ENCODE data around the gene PSG1. TPM values are rescaled to one million over a fixed set of nuclear protein-coding genes. Genes with fewer than 3 reads are reported as not detected.
"Not testable (repeated sequence)": the region's sequence is repeated elsewhere in the genome, so short reads cannot be mapped to it uniquely, and the experiment has no call there.

The PSG1 gene
- total and polyA plus RNA-seq, 2 experiments from 2014 or later: not detected

GRCh38 chr19:42899674-42900073 lies 20.2 kb upstream of the PSG1 start:
- peaks cover 90% of the 10 kb centered on the region for H3K9me3 Mint-ChIP-seq
- not testable (repeated sequence) for H3K9me2 ChIP-seq (ENCODE audit: insufficient read depth); H3K27me3 ChIP-seq (ENCODE audit: insufficient read depth); H3K36me3 Mint-ChIP-seq (ENCODE audit: low read depth); H3K4me3 Mint-ChIP-seq; H3K27ac Mint-ChIP-seq; ATAC-seq; H4K20me1 ChIP-seq (replicated peaks; ENCODE audit: insufficient read depth); H3F3A ChIP-seq (replicated peaks; ENCODE audit: low read depth); H3K79me2 ChIP-seq (replicated peaks; ENCODE audit: insufficient read depth); H3K36me3 ChIP-seq (ENCODE audit: insufficient read depth); H2AFZ ChIP-seq; DNase-seq (ENCODE audit: low spot score); H3K27me3 Mint-ChIP-seq (ENCODE audit: insufficient read depth, low read depth, poor library complexity); H3K4me3 ChIP-seq; H3K4me1 ChIP-seq (ENCODE audit: insufficient read depth)
- peaks cover 10% of the 10 kb centered on the region; the same call in 2 of the 3 replicates for H3K4me1 Mint-ChIP-seq
- H3K4me2 ChIP-seq: 0 out of 2 replicates have a peak overlapping the region, but pooled peaks have one; percentile 12
- peak overlapping the region; percentile 56; the same call in 1 of the 2 replicates for H3K27ac ChIP-seq (ENCODE audit: low read depth)

- Histone ChIP-seq H3K4me2 (0 out of 2 replicates have a peak overlapping the region, but pooled peaks have one; percentile 13), H3K27ac (ENCODE audit: low read depth) (peak overlapping the region; percentile 63; the same call in 1 of the 2 replicates)
- ATAC-seq; H2AFZ ChIP-seq; H3K79me2 ChIP-seq (replicated peaks; ENCODE audit: insufficient read depth); H3K36me3 ChIP-seq (ENCODE audit: insufficient read depth); H3K27ac Mint-ChIP-seq; DNase-seq (ENCODE audit: low spot score); H3K36me3 Mint-ChIP-seq (ENCODE audit: low read depth); H3K27me3 ChIP-seq (ENCODE audit: insufficient read depth); H3K27me3 Mint-ChIP-seq (ENCODE audit: insufficient read depth, low read depth, poor library complexity); H4K20me1 ChIP-seq (replicated peaks; ENCODE audit: insufficient read depth); H3K4me3 Mint-ChIP-seq; H3K4me3 ChIP-seq; H3K4me1 ChIP-seq (ENCODE audit: insufficient read depth); H3K9me2 ChIP-seq (ENCODE audit: insufficient read depth); H3F3A ChIP-seq (replicated peaks; ENCODE audit: low read depth): not testable (repeated sequence)
- Mint-ChIP-seq H3K4me1 (peaks cover 10% of the 10 kb centered on the region; the same call in 2 of the 3 replicates), H3K9me3 (peaks cover 94% of the 10 kb centered on the region)
Measured at GRCh38 chr19:42899110-42899509, 19.6 kb upstream of the PSG1 start.

- H3K4me3 Mint-ChIP-seq; H2AFZ ChIP-seq; H3K36me3 Mint-ChIP-seq (ENCODE audit: low read depth); DNase-seq (ENCODE audit: low spot score); H3K27me3 Mint-ChIP-seq (ENCODE audit: insufficient read depth, low read depth, poor library complexity); H3K36me3 ChIP-seq (ENCODE audit: insufficient read depth); ATAC-seq; H3F3A ChIP-seq (replicated peaks; ENCODE audit: low read depth); H3K27ac Mint-ChIP-seq; H3K27me3 ChIP-seq (ENCODE audit: insufficient read depth); H3K4me3 ChIP-seq; H3K9me2 ChIP-seq (ENCODE audit: insufficient read depth); H3K79me2 ChIP-seq (replicated peaks; ENCODE audit: insufficient read depth); H3K4me1 ChIP-seq (ENCODE audit: insufficient read depth); H4K20me1 ChIP-seq (replicated peaks; ENCODE audit: insufficient read depth): not testable (repeated sequence)
- H3K4me2 ChIP-seq: 0 out of 2 replicates have a peak overlapping the region, but pooled peaks have one; percentile 13
- peaks cover 10% of the 10 kb centered on the region; the same call in 2 of the 3 replicates for H3K4me1 Mint-ChIP-seq
- peak overlapping the region; percentile 86 for H3K27ac ChIP-seq (ENCODE audit: low read depth)
- H3K9me3 Mint-ChIP-seq: peaks cover 92% of the 10 kb centered on the region
Measured at GRCh38 chr19:42898656-42899055, 19.1 kb upstream of the PSG1 start.

GRCh38 chr19:42897729-42898128 lies 18.2 kb upstream of the PSG1 start:
- not testable (repeated sequence) for H3K36me3 Mint-ChIP-seq (ENCODE audit: low read depth); H3K27ac Mint-ChIP-seq; H3F3A ChIP-seq (replicated peaks; ENCODE audit: low read depth); H4K20me1 ChIP-seq (replicated peaks; ENCODE audit: insufficient read depth); H3K27ac ChIP-seq (ENCODE audit: low read depth); H3K4me2 ChIP-seq; H3K4me3 Mint-ChIP-seq; H3K4me1 ChIP-seq (ENCODE audit: insufficient read depth); H3K9me2 ChIP-seq (ENCODE audit: insufficient read depth); H3K79me2 ChIP-seq (replicated peaks; ENCODE audit: insufficient read depth); H3K27me3 Mint-ChIP-seq (ENCODE audit: insufficient read depth, low read depth, poor library complexity); H3K27me3 ChIP-seq (ENCODE audit: insufficient read depth); DNase-seq (ENCODE audit: low spot score); H2AFZ ChIP-seq; ATAC-seq; H3K4me3 ChIP-seq; H3K36me3 ChIP-seq (ENCODE audit: insufficient read depth)
- Mint-ChIP-seq H3K4me1 (peaks cover 10% of the 10 kb centered on the region; the same call in 2 of the 3 replicates), H3K9me3 (peaks cover 90% of the 10 kb centered on the region)

GRCh38 chr19:42890446-42890845 lies 10.9 kb upstream of the PSG1 start:
- not testable (repeated sequence) for H3K9me2 ChIP-seq (ENCODE audit: insufficient read depth); H3K79me2 ChIP-seq (replicated peaks; ENCODE audit: insufficient read depth); H2AFZ ChIP-seq; H3K4me1 Mint-ChIP-seq; H3K4me1 ChIP-seq (ENCODE audit: insufficient read depth); H3K27ac ChIP-seq (ENCODE audit: low read depth); H3K27me3 ChIP-seq (ENCODE audit: insufficient read depth); H3K4me3 Mint-ChIP-seq; H3K36me3 ChIP-seq (ENCODE audit: insufficient read depth); H3K27ac Mint-ChIP-seq; ATAC-seq; H3K4me3 ChIP-seq; H3K4me2 ChIP-seq; H3K27me3 Mint-ChIP-seq (ENCODE audit: insufficient read depth, low read depth, poor library complexity); H3F3A ChIP-seq (replicated peaks; ENCODE audit: low read depth); DNase-seq (ENCODE audit: low spot score); H4K20me1 ChIP-seq (replicated peaks; ENCODE audit: insufficient read depth)
- Mint-ChIP-seq H3K9me3 (peaks cover 85% of the 10 kb centered on the region), H3K36me3 (ENCODE audit: low read depth) (peaks cover 13% of the 10 kb centered on the region; the same call in 2 of the 3 replicates)

- H3K36me3 ChIP-seq (ENCODE audit: insufficient read depth); H3F3A ChIP-seq (replicated peaks; ENCODE audit: low read depth); H3K27ac Mint-ChIP-seq; H3K9me2 ChIP-seq (ENCODE audit: insufficient read depth); H3K4me1 Mint-ChIP-seq; DNase-seq (ENCODE audit: low spot score); H3K27me3 ChIP-seq (ENCODE audit: insufficient read depth); H3K4me3 ChIP-seq; H3K4me3 Mint-ChIP-seq; H3K27ac ChIP-seq (ENCODE audit: low read depth); H3K4me1 ChIP-seq (ENCODE audit: insufficient read depth); ATAC-seq; H3K4me2 ChIP-seq; H4K20me1 ChIP-seq (replicated peaks; ENCODE audit: insufficient read depth); H3K79me2 ChIP-seq (replicated peaks; ENCODE audit: insufficient read depth); H2AFZ ChIP-seq; H3K27me3 Mint-ChIP-seq (ENCODE audit: insufficient read depth, low read depth, poor library complexity): not testable (repeated sequence)
- H3K36me3 Mint-ChIP-seq (ENCODE audit: low read depth): peaks cover 25% of the 10 kb centered on the region; the same call in 2 of the 3 replicates
- peaks cover 92% of the 10 kb centered on the region for H3K9me3 Mint-ChIP-seq
Measured at GRCh38 chr19:42887876-42888445, 8.4 kb upstream of the PSG1 start.
